ENCODE results near the gene SUPT4H1.

Gene SUPT4H1

DNA sequence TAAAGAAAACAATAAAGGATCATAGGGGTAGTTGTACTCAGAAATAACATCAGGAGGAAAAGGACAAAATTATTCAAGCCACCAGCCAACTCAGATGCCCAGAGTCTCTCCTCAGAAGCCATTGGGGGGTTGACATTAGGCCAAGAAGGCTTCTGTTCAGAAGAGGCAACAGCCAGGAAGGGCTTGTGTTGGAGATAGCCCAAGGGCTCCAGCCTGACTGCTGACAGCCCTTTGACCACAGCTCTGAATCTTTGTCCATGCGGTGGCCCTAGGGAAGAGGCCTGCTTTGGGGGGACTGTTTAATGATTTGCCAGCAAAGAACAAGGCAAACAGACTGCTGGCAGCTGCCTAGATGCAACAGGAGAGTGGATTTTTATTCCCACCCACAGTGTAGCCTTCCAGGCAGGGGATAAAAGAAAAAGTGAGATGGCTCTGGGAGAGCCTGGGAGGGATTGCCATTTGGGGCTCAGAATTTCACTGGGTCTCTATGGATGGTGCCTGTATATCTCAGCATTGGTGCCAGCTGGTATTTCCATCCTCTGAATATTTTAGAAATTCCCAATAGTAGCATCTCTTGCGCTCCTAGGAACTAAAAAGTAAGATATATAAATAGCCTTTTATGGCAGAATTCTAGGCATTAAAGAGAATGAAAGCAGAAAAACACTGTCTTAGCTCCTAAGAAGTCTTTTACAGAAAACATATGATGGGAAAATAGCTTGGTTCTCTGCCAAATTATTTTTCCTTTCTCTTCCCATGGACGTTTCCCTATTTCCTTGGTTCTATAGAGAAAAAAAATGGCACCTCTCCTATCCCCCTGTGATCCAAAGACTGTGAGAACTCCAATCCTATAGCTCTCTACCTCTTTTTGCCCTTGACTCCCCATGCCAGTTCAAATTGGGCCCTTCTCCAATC is 29.4 kb upstream of the SUPT4H1 start:
- no peak for DNase-seq (ENCODE audit: low read depth in 3 of 3)

- DNase-seq (ENCODE audit: low read depth in 3 of 3) = no peak
Observed at GRCh38 chr17:58380207-58381123, 28.5 kb upstream of the SUPT4H1 start.

- no peak for DNase-seq (ENCODE audit: low read depth in 3 of 3)
Observed at GRCh38 chr17:58379511-58379824, 27.5 kb upstream of the SUPT4H1 start.

DNA sequence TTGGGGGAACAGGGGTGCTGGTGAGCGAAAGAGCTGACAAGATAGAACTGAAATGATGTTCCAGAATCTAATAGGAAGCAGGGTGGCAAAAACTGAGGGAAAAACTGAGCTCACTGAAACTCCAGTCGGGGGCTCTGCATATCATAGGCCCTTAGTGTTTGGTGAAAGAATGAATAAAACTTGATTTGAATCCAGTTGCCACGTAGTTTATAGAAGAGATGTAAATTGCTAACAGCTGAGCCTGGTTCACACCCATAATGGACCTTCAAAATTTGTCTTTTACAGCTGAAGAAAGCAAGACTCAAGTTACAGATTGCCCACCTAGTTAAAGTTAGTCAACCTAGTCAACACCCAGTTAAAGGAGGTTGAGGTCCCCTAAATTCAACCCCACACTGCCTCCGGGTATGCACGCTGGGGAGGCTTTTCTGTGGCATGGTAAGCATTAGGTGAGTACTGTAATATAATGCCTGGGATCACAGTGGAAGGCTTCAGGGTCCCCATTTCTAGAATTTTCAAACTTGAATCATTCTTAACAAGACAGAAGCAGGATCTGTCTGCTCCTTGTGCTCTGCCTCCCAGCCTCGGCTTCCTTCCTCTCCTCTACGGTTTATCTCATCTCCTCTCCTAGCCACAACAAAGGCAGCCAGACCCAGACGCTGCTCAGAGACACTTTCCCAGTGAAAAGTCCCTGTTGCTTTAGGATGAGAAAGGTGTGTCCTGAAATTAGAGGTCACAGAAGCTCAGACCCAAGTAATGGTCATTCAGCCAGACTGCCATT is 26.9 kb upstream of the SUPT4H1 start:
- DNase-seq (ENCODE audit: low read depth in 3 of 3) = no peak

GRCh38 chr17:58377661-58378060 is 25.7 kb upstream of the SUPT4H1 start:
- DNase-seq (ENCODE audit: low read depth in 3 of 3) = no peak

- no peak for DNase-seq (ENCODE audit: low read depth in 3 of 3)
Observed at GRCh38 chr17:58377093-58377601, 25.1 kb upstream of the SUPT4H1 start.

GRCh38 chr17:58376472-58377000 is 24.5 kb upstream of the SUPT4H1 start:
- no peak for DNase-seq (ENCODE audit: low read depth in 3 of 3)

- DNase-seq (ENCODE audit: low read depth in 3 of 3) = no peak
Observed at GRCh38 chr17:58375811-58376210, 23.8 kb upstream of the SUPT4H1 start.

DNA sequence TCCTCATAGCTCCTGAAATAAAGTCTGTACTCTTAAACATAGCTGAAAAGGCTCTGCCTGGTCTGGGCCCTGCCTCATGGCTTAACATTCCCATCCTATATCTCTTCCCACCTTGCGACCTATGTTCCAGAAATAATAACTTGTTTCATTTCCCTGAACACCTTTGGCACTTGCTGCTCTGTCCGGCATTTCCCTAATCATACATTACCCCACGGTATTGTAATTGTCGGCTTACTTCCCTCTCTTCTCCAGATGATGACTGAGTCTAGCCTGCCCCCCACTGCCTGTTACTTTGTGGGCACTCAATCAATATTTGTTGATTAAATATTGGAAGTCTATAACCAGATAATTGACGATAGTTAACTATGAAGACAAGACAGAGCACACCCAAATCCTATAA is 23.3 kb upstream of the SUPT4H1 start:
- no peak for DNase-seq (ENCODE audit: low read depth in 3 of 3)

- DNase-seq (ENCODE audit: low read depth in 3 of 3) = no peak
Observed at GRCh38 chr17:58373923-58374322, 21.9 kb upstream of the SUPT4H1 start.

DNA sequence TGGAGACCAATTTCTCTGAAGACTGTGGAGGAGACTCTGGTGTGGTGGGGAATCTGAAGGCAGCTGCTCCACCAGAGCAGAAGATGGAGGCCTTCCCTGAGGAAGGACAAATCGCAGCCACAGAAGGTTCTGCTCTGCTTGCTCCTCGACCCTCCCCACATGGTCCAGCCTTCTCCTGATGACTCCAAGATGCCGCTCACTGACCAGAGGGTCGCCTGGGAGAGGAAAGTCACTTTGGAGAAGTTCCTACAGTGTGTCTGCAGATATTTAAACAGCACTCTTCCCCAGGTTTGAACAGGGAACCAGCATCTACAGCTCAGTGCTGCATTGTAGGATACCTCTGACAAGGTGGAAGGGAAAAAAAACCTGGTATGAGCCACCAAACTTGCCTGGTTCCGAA is 21.0 kb upstream of the SUPT4H1 start:
- DNase-seq (ENCODE audit: low read depth in 3 of 3) = no peak

DNA sequence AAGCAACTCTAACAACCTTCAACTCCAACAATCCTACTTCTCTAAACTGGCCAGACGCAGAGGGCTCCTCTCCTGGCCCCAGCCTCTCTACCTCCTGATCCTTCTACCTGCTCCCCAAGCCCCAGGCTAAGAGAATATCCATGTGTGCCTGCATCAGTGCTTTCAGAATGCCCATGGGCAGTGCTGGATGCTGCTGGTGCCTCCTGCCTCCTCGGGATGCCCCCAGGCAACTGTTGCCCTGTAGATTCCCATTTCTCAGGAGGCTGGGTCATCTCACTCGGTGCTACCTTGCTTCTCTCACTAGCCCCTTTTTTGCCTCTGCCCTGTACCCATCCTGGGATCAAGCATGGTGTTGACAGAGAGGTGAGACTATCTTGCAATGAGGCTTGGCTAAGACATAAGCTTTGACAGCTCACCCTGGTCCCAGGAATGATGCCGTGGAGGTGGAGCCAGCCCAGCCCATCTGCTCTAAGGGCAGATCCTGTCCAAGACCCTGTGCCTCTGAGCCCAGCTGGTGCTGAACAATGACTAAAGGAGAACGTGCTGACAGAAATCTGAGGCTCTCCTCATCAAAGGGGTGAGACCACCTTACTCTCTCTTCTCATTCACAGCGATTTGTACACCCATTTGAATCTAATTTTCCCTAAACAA is 19.4 kb upstream of the SUPT4H1 start:
- no peak for DNase-seq (ENCODE audit: low read depth in 3 of 3)

DNA sequence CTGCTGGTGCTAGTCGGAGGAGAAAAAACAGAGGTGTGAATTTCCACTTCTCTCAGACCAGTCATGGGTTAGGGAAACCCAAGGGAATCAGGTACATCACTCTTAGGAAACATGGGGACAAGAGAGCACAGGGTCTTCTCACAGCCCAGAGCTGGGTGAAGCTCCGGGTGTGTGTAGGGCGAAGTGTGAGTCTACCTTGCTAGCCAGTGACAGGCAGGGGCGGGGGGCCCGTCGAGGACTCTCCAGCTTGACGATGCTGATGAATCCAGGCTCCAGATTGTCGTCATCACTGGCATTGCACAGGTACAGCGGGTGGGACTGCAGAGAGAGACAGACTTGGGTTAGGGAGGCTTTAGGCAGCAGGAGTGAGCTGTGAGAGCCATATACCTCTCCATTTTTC is 18.7 kb upstream of the SUPT4H1 start:
- no peak for DNase-seq (ENCODE audit: low read depth in 3 of 3)

DNA sequence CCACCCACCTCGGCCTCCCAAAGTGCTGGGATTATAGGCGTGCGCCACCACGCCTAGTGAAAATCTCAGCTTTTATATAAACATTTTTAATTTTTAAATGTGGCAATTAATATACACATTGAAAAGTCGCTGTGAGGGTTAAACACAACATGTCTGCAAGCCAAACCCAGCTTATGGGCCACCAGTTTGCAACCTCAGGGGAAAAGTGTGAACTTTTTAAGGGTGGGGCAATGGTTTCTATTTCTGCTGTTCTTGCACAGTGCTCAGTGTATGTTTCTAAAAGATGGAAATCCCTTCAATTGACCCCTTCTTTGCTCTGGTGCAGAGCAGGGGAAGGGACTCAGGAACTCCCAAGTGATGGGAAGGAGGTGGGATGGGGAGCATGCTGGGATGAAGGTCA is 18.3 kb upstream of the SUPT4H1 start:
- DNase-seq (ENCODE audit: low read depth in 3 of 3) = no peak

- DNase-seq (ENCODE audit: low read depth in 3 of 3) = no peak
Observed at GRCh38 chr17:58369214-58370031, 17.4 kb upstream of the SUPT4H1 start.

GRCh38 chr17:58368860-58369213 is 16.8 kb upstream of the SUPT4H1 start:
- DNase-seq (ENCODE audit: low read depth in 3 of 3) = no peak

- no peak for DNase-seq (ENCODE audit: low read depth in 3 of 3)
Observed at GRCh38 chr17:58367461-58367860, 15.5 kb upstream of the SUPT4H1 start.

- DNase-seq (ENCODE audit: low read depth in 3 of 3) = no peak
Observed at GRCh38 chr17:58365980-58366595, 14.1 kb upstream of the SUPT4H1 start.

- DNase-seq (ENCODE audit: low read depth in 3 of 3) = no peak
Observed at GRCh38 chr17:58365185-58365979, 13.4 kb upstream of the SUPT4H1 start.

Data from stimulated activated CD4-positive, alpha-beta T cell treated with anti-CD3 and anti-CD28 coated beads, TNF-alpha, amount 100 ng/mL, for 4 hours (primary cell).